Measurements from ENCODE around the gene WNT5A.
A peak's percentile ranks its signal among the peaks of the same experiment; 100 is the strongest.

Gene WNT5A

DNA sequence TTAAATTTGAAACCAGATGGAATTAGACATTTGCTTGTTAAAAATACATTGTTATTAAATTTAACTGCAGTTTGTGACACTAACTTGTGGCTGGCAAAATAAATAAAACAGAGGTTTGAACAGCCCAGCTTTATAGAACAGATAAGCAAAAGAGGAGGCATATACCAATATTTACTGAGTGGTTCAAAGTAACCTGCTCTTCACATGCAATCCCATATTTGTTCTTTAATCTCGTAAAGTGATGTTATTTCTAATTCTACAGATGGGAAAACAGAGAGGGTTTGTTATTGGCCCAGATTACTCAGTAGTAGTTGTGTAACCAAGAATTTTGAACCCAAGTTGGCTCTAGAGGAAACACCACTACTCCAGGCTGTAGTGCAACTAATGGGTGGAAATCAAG lies 37.6 kb downstream of the WNT5A start:
- DNase-seq (ENCODE audit: low read depth) = peak; percentile 90
- TF ChIP-seq, protein P1, sequence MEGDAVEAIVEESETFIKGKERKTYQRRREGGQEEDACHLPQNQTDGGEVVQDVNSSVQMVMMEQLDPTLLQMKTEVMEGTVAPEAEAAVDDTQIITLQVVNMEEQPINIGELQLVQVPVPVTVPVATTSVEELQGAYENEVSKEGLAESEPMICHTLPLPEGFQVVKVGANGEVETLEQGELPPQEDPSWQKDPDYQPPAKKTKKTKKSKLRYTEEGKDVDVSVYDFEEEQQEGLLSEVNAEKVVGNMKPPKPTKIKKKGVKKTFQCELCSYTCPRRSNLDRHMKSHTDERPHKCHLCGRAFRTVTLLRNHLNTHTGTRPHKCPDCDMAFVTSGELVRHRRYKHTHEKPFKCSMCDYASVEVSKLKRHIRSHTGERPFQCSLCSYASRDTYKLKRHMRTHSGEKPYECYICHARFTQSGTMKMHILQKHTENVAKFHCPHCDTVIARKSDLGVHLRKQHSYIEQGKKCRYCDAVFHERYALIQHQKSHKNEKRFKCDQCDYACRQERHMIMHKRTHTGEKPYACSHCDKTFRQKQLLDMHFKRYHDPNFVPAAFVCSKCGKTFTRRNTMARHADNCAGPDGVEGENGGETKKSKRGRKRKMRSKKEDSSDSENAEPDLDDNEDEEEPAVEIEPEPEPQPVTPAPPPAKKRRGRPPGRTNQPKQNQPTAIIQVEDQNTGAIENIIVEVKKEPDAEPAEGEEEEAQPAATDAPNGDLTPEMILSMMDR (IDR thresholded peaks at IDR 0.05; ENCODE audit: control insufficient read depth, extremely low read depth, insufficient read depth) = no peak
- H3K4me3 ChIP-seq (ENCODE audit: low read depth, low read length) = no peak overlapping the region

DNA sequence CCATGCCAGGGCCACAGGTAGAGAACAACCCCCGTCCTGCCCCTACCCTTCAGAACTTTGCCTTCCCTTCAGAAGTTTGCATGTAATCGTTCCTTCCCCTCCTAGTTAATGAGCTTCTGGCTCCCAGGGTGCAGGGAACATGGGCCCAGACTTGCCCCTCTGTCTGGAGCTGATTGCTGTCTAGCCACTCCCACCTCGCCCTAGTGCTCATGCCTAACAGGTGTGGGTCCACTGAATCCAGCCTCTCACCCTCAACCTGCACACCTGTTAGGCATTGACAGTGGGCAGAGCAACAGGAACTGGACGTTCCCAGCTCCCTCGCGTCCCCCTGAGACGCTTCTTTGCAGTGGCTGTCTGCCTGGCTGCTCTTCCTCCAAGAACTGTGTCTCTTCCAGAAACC lies 40.3 kb downstream of the WNT5A start:
- TF ChIP-seq, protein P1 (IDR thresholded peaks at IDR 0.05; ENCODE audit: control insufficient read depth, extremely low read depth, insufficient read depth) = no peak
- DNase-seq (ENCODE audit: low read depth) = no peak
- no peak overlapping the region for H3K4me3 ChIP-seq (ENCODE audit: low read depth, low read length)

DNA sequence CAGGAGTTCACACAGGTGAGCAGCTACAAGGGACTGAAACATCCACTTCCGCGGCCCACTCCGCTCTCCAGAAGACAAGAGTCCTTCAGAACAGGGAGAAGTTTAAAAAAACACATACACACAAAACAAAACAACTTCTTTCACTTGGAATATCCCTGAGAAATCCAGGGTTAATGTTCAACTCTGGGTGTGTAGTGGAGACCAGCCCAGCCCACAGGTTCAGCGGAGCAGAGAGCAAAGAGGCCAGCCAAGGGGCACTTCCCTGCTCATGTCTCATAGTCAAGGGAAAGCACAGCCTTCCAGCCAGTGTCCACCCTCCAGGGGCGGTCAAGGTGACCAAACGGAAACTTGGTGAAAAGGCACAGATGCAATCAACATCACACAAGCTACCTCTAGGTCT lies 41.6 kb downstream of the WNT5A start:
- TF ChIP-seq, protein P1 (IDR thresholded peaks at IDR 0.05; ENCODE audit: control insufficient read depth, extremely low read depth, insufficient read depth) = no peak
- no peak for DNase-seq (ENCODE audit: low read depth)
- no peak overlapping the region for H3K4me3 ChIP-seq (ENCODE audit: low read depth, low read length)

- TF ChIP-seq, protein P1 (IDR thresholded peaks at IDR 0.05; ENCODE audit: control insufficient read depth, extremely low read depth, insufficient read depth) = no peak
- no peak overlapping the region for H3K4me3 ChIP-seq (ENCODE audit: low read depth, low read length)
- no peak for DNase-seq (ENCODE audit: low read depth)
Observed at GRCh38 chr3:55443346-55443745, 43.8 kb downstream of the WNT5A start.

DNA sequence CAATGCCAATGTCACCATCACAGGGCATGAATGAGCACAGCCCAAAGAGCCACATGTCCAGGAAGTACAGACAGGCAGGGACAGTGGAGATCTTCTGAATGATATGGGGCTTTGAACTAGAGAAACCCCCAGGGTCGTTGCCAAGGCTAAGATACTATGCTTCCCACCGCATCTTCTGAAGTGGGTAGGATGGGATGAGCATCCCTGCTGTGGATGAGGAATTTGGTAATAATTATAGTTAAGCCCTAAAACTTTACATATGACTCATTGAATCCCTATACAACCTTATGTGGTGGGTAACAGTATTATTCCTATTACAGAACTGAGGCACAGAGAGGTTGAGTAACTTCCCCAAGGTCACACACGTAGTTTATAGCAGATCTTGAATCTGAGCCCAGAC lies 44.2 kb downstream of the WNT5A start:
- DNase-seq (ENCODE audit: low read depth) = no peak
- TF ChIP-seq, protein P1 (IDR thresholded peaks at IDR 0.05; ENCODE audit: control insufficient read depth, extremely low read depth, insufficient read depth) = no peak
- H3K4me3 ChIP-seq (ENCODE audit: low read depth, low read length) = no peak overlapping the region

GRCh38 chr3:55441499-55441898 lies 45.6 kb downstream of the WNT5A start:
- no peak for DNase-seq (ENCODE audit: low read depth)
- no peak overlapping the region for H3K4me3 ChIP-seq (ENCODE audit: low read depth, low read length)
- TF ChIP-seq, protein P1 (IDR thresholded peaks at IDR 0.05; ENCODE audit: control insufficient read depth, extremely low read depth, insufficient read depth) = no peak

GRCh38 chr3:55440104-55440708 lies 46.9 kb downstream of the WNT5A start:
- DNase-seq (ENCODE audit: low read depth) = no peak
- TF ChIP-seq, protein P1 (IDR thresholded peaks at IDR 0.05; ENCODE audit: control insufficient read depth, extremely low read depth, insufficient read depth) = no peak
- no peak overlapping the region for H3K4me3 ChIP-seq (ENCODE audit: low read depth, low read length)
